Lower lobe of right lung (tissue), 2 donors: Measurements from ENCODE around the gene DHRS4. TPM values are rescaled to one million over a fixed set of nuclear protein-coding genes. Genes with fewer than 3 reads are reported as not detected.

ENCODE experiments used
- ATAC-seq, 2 donors: fragments of 200-7000 bp; cut with Tn5 transposase; one replicate each; pipeline ENCODE4 v1.9.1; 2020 to 2022; ENCODE audit warnings: mild to moderate bottlenecking in 2 of 2, moderate library complexity in 2 of 2
- DNase-seq: peaks from one replicate; pipeline ENCODE4 v3.0.0-alpha.2; 2020
- H3K27ac ChIP-seq: fragments of 200-600 bp; one replicate; pipeline ENCODE4 v1.8.0; 2022
- H3K27me3 ChIP-seq: fragments of 200-600 bp; one replicate; pipeline ENCODE4 v1.8.0; 2022; ENCODE audit warnings: low read depth
- H3K36me3 ChIP-seq: fragments of 200-600 bp; one replicate; pipeline ENCODE4 v1.8.0; 2022; ENCODE audit warnings: mild to moderate bottlenecking
- H3K4me1 ChIP-seq: fragments of 200-600 bp; one replicate; pipeline ENCODE4 v1.8.0; 2022
- H3K4me3 ChIP-seq: fragments of 200-600 bp; one replicate; pipeline ENCODE4 v1.8.0; 2022; ENCODE audit warnings: mild to moderate bottlenecking
- H3K9me3 ChIP-seq: fragments of 200-600 bp; one replicate; pipeline ENCODE4 v1.8.0; 2022
- CTCF ChIP-seq: fragments of 200-600 bp; IDR thresholded peaks from one replicate; pipeline ENCODE4 v1.8.0; 2022; ENCODE audit warnings: antibody characterized with exemption, mild to moderate bottlenecking
- intact Hi-C: fragments of 100-400 bp; cut with DNase I; formaldehyde crosslinking; loops from one replicate; pipeline ENCODE4 v1.11.0; 2022
- total RNA-seq: library from RNA; stranded (reverse); fragmentation: NEBNext Ultra II Directional; extraction: Animal tissue kit (Norgen Biotek cat#: 25700); gene quantifications from one replicate; pipeline ENCODE4 v1.2.1, GENCODE V29; 2021
- donor health status: DM: no; HTN: yes; CAD: no; lungs with severe emphysema.

The DHRS4 gene
- total RNA-seq, 1 donor from 2014 or later, result 35.4 TPM

GRCh38 chr14:23916446-23916845 lies 37.1 kb upstream of the DHRS4 start:
- Histone ChIP-seq H3K27ac (peak overlapping the region; percentile 24), H3K9me3 (no peaks in the 10 kb centered on the region), H3K4me1 (peaks cover 9% of the 10 kb centered on the region), H3K4me3 (no peak overlapping the region), H3K36me3 (no peaks in the 10 kb centered on the region), H3K27me3 (no peaks in the 10 kb centered on the region)
- intact Hi-C loops, result no loop called here
- ATAC-seq (no peak), DNase-seq (no peak)
- no peak for TF ChIP-seq CTCF

- no peaks in the 10 kb centered on the region for H3K27me3 ChIP-seq
- no peaks in the 10 kb centered on the region for H3K9me3 ChIP-seq
- DNase-seq (no peak), ATAC-seq (no peak)
- no peaks in the 10 kb centered on the region for H3K4me1 ChIP-seq
- intact Hi-C loops, result no loop called here
- H3K36me3 ChIP-seq, result no peaks in the 10 kb centered on the region
- no peak for TF ChIP-seq CTCF
- H3K27ac ChIP-seq, result no peak overlapping the region
- no peak overlapping the region for H3K4me3 ChIP-seq
Measured at GRCh38 chr14:23922545-23922944, 31.0 kb upstream of the DHRS4 start.

DNA sequence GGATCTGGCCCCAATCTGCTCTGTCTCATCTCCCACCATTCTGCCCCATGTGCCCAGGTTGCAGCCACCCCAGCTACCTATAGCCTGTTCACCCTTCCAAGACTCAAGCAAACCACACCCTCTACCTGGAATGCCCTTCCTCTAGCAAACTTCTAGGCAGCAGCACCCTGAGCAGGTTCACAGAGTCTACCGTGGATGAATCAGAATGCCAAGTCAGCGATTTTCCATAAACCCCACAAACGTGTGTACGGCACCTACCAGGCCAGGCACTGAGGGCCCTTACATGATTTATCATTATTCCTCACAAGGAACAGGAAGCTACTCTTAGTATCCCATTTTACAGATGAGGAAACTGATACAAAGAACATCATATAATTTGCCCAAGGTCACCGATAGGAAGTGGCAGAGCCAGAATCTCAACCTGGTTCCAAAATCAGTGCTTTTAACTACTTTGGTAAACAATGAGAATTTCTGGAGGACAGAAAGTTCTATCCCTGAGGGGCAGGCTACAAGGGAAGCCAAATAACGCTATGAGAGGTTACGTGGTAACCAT lies 28.0 kb upstream of the DHRS4 start:
- Histone ChIP-seq H3K4me3 (no peak overlapping the region), H3K27me3 (no peaks in the 10 kb centered on the region), H3K9me3 (no peaks in the 10 kb centered on the region), H3K36me3 (no peaks in the 10 kb centered on the region), H3K4me1 (peaks cover 8% of the 10 kb centered on the region), H3K27ac (no peak overlapping the region)
- ATAC-seq (no peak), DNase-seq (no peak)
- TF ChIP-seq CTCF, result no peak
- intact Hi-C loops, result no loop called here

GRCh38 chr14:23926543-23926942 lies 27.0 kb upstream of the DHRS4 start:
- Histone ChIP-seq H3K4me3 (no peak overlapping the region), H3K27me3 (no peaks in the 10 kb centered on the region), H3K27ac (no peak overlapping the region), H3K4me1 (peaks cover 8% of the 10 kb centered on the region), H3K36me3 (no peaks in the 10 kb centered on the region), H3K9me3 (no peaks in the 10 kb centered on the region)
- DNase-seq (no peak), ATAC-seq (peak in 1 of 2 donors; percentile 27)
- no peak for TF ChIP-seq CTCF
- intact Hi-C loops, result no loop called here

DNA sequence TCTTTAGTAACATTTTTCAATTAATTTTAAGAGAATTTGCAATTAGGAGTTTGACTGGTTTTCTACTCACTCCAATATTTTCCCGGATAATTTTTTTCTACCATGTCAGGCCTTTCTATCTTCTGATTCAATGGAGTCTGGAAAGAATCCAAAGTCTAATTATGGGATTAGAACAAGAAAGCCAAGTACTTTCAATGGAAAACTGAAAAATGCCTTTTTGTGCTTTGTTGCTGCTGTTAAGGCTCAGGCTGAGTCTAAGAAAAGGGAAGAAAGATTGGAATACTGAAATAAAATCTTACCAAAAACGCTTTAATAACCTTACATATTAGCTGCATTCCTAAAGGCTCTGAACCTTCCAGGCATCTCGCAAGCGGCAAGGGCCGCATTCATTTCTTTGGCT lies 24.4 kb upstream of the DHRS4 start:
- ATAC-seq (no peak), DNase-seq (no peak)
- Histone ChIP-seq H3K27me3 (no peaks in the 10 kb centered on the region), H3K4me1 (peaks cover 8% of the 10 kb centered on the region), H3K36me3 (no peaks in the 10 kb centered on the region), H3K4me3 (no peak overlapping the region), H3K27ac (no peak overlapping the region), H3K9me3 (no peaks in the 10 kb centered on the region)
- TF ChIP-seq CTCF, result no peak
- intact Hi-C loops, result no loop called here

- Histone ChIP-seq H3K9me3 (no peaks in the 10 kb centered on the region), H3K4me3 (no peak overlapping the region), H3K27ac (no peak overlapping the region), H3K36me3 (no peaks in the 10 kb centered on the region), H3K27me3 (no peaks in the 10 kb centered on the region), H3K4me1 (peaks cover 8% of the 10 kb centered on the region)
- intact Hi-C loops, result no loop called here
- DNase-seq (peak; percentile 60), ATAC-seq (peak; percentile 87 to 93)
- peak; percentile 91 for TF ChIP-seq CTCF
Measured at GRCh38 chr14:23929822-23930294, 23.7 kb upstream of the DHRS4 start.
